GM21515 (cell line): ENCODE data around the gene KPNB1.

Experiments used
- ATAC-seq: cut with Tn5 transposase; IDR thresholded peaks from one replicate; pipeline ENCODE4 v1.9.1; 2021; ENCODE audit not compliant: unreplicated experiment

KPNB1 gene

GRCh38 chr17:47649153-47649971, at the start of gene KPNB1:
Gene KPNB1 (plus strand): TSS chr17:47649919. CDS start chr17:47650245, 326 bp downstream.
- ATAC-seq, result peak; percentile 79

- no peak for ATAC-seq
These were observed 45.7 kb upstream of the KPNB1 start for GRCh38 chr17:47603830-47604597.

GRCh38 chr17:47604598-47604927, 45.2 kb upstream of the KPNB1 start:
- ATAC-seq, result no peak

GRCh38 chr17:47605011-47605410, 44.7 kb upstream of the KPNB1 start:
- no peak for ATAC-seq

GRCh38 chr17:47607481-47607880, 42.2 kb upstream of the KPNB1 start:
- no peak for ATAC-seq

GRCh38 chr17:47611372-47612350, 38.1 kb upstream of the KPNB1 start:
- ATAC-seq, result no peak

- no peak for ATAC-seq
These were observed 33.8 kb upstream of the KPNB1 start for GRCh38 chr17:47615766-47616424.

GRCh38 chr17:47618410-47618809, 31.3 kb upstream of the KPNB1 start:
- no peak for ATAC-seq

GRCh38 chr17:47620503-47621245, 29.0 kb upstream of the KPNB1 start:
- no peak for ATAC-seq

GRCh38 chr17:47621293-47622179, 28.2 kb upstream of the KPNB1 start:
- no peak for ATAC-seq

GRCh38 chr17:47622180-47622549, 27.6 kb upstream of the KPNB1 start:
- ATAC-seq, result no peak

GRCh38 chr17:47624727-47625068, 25.0 kb upstream of the KPNB1 start:
- no peak for ATAC-seq

GRCh38 chr17:47628014-47628566, 21.6 kb upstream of the KPNB1 start:
- no peak for ATAC-seq

GRCh38 chr17:47629826-47630225, 19.9 kb upstream of the KPNB1 start:
- ATAC-seq, result no peak

- no peak for ATAC-seq
These were observed 19.1 kb upstream of the KPNB1 start for GRCh38 chr17:47630614-47631013.

GRCh38 chr17:47632991-47633390, 16.7 kb upstream of the KPNB1 start:
- ATAC-seq, result no peak

- ATAC-seq, result no peak
These were observed 15.7 kb upstream of the KPNB1 start for GRCh38 chr17:47633996-47634395.

- no peak for ATAC-seq
These were observed 14.8 kb upstream of the KPNB1 start for GRCh38 chr17:47634870-47635269.

- ATAC-seq, result no peak
These were observed 14.0 kb upstream of the KPNB1 start for GRCh38 chr17:47635734-47636133.
